Measurements from ENCODE around the gene ATG2A.

ATG2A gene

GRCh38 chr11:64865286-64866172 lies 51.5 kb downstream of the ATG2A start:
- Histone ChIP-seq H3K4me1 (ENCODE audit: low read depth, poor library complexity, severe bottlenecking) (peaks cover 93% of the 10 kb centered on the region), H4K20me1 (ENCODE audit: insufficient read depth) (no peaks in the 10 kb centered on the region), H3K27ac (peak overlapping the region; percentile 97), H3K9ac (peak overlapping the region; percentile 83), H3K4me3 (IDR thresholded peaks at IDR 0.05; ENCODE audit: insufficient read depth, low read depth, low read length) (no peak overlapping the region), H3K36me3 (ENCODE audit: insufficient read depth) (no peaks in the 10 kb centered on the region), H3K79me2 (ENCODE audit: insufficient read depth, low read depth) (peaks cover 86% of the 10 kb centered on the region), H3K4me2 (peak overlapping the region; percentile 95), H2AFZ (ENCODE audit: low read depth) (no peak overlapping the region), H3K27me3 (ENCODE audit: insufficient read depth, low read depth) (no peaks in the 10 kb centered on the region)
- TF ChIP-seq CTCF (conservative IDR thresholded peaks at IDR 0.05; ENCODE audit: low read depth, low read length): no peak

GRCh38 chr11:64864473-64865285 lies 52.3 kb downstream of the ATG2A start:
- TF ChIP-seq CTCF (conservative IDR thresholded peaks at IDR 0.05; ENCODE audit: low read depth, low read length): no peak; the same call in 1 of the 2 replicates
- Histone ChIP-seq H3K4me1 (ENCODE audit: low read depth, poor library complexity, severe bottlenecking) (peaks cover 93% of the 10 kb centered on the region), H3K4me2 (peak overlapping the region; percentile 95), H4K20me1 (ENCODE audit: insufficient read depth) (no peaks in the 10 kb centered on the region), H3K79me2 (ENCODE audit: insufficient read depth, low read depth) (peaks cover 82% of the 10 kb centered on the region), H3K27ac (peak overlapping the region; percentile 97), H3K36me3 (ENCODE audit: insufficient read depth) (no peaks in the 10 kb centered on the region), H2AFZ (ENCODE audit: low read depth) (0 out of 2 replicates have a peak overlapping the region, but pooled peaks have one; percentile 11), H3K27me3 (ENCODE audit: insufficient read depth, low read depth) (no peaks in the 10 kb centered on the region), H3K4me3 (IDR thresholded peaks at IDR 0.05; ENCODE audit: insufficient read depth, low read depth, low read length) (no peak overlapping the region), H3K9ac (peak overlapping the region; percentile 83)

- peak overlapping the region; percentile 83 for H3K9ac ChIP-seq
- H3K4me3 ChIP-seq (IDR thresholded peaks at IDR 0.05; ENCODE audit: insufficient read depth, low read depth, low read length): no peak overlapping the region
- TF ChIP-seq CTCF (conservative IDR thresholded peaks at IDR 0.05; ENCODE audit: low read depth, low read length): no peak
- peaks cover 93% of the 10 kb centered on the region for H3K4me1 ChIP-seq (ENCODE audit: low read depth, poor library complexity, severe bottlenecking)
- peak overlapping the region; percentile 95 for H3K4me2 ChIP-seq
- H4K20me1 ChIP-seq (ENCODE audit: insufficient read depth): no peaks in the 10 kb centered on the region
- 0 out of 2 replicates have a peak overlapping the region, but pooled peaks have one; percentile 11 for H2AFZ ChIP-seq (ENCODE audit: low read depth)
- H3K79me2 ChIP-seq (ENCODE audit: insufficient read depth, low read depth): peaks cover 76% of the 10 kb centered on the region
- H3K36me3 ChIP-seq (ENCODE audit: insufficient read depth): no peaks in the 10 kb centered on the region
- no peaks in the 10 kb centered on the region for H3K27me3 ChIP-seq (ENCODE audit: insufficient read depth, low read depth)
- H3K27ac ChIP-seq: peak overlapping the region; percentile 97
Observed at GRCh38 chr11:64864135-64864472, 52.9 kb downstream of the ATG2A start.

GRCh38 chr11:64863391-64864060 lies 53.5 kb downstream of the ATG2A start:
- Histone ChIP-seq H4K20me1 (ENCODE audit: insufficient read depth) (no peaks in the 10 kb centered on the region), H3K4me2 (peak overlapping the region; percentile 95), H3K36me3 (ENCODE audit: insufficient read depth) (no peaks in the 10 kb centered on the region), H3K4me3 (IDR thresholded peaks at IDR 0.05; ENCODE audit: insufficient read depth, low read depth, low read length) (no peak overlapping the region), H3K27ac (peak overlapping the region; percentile 97), H2AFZ (ENCODE audit: low read depth) (no peak overlapping the region), H3K9ac (peak overlapping the region; percentile 83), H3K27me3 (ENCODE audit: insufficient read depth, low read depth) (no peaks in the 10 kb centered on the region), H3K4me1 (ENCODE audit: low read depth, poor library complexity, severe bottlenecking) (peaks cover 95% of the 10 kb centered on the region), H3K79me2 (ENCODE audit: insufficient read depth, low read depth) (peaks cover 70% of the 10 kb centered on the region)
- TF ChIP-seq CTCF (conservative IDR thresholded peaks at IDR 0.05; ENCODE audit: low read depth, low read length): no peak
